ENCODE measurements around the gene S100A1. TPM values are rescaled to one million over a fixed set of nuclear protein-coding genes. Genes with fewer than 3 reads are reported as not detected.
A peak's percentile ranks its signal among the peaks of the same experiment; 100 is the strongest.

The S100A1 gene
- total and polyA plus RNA-seq, 2 of the 13 experiments (the other 11 are each of a cell fraction or from before 2014, with no cell fraction given), result 120 to 251 TPM

DNA sequence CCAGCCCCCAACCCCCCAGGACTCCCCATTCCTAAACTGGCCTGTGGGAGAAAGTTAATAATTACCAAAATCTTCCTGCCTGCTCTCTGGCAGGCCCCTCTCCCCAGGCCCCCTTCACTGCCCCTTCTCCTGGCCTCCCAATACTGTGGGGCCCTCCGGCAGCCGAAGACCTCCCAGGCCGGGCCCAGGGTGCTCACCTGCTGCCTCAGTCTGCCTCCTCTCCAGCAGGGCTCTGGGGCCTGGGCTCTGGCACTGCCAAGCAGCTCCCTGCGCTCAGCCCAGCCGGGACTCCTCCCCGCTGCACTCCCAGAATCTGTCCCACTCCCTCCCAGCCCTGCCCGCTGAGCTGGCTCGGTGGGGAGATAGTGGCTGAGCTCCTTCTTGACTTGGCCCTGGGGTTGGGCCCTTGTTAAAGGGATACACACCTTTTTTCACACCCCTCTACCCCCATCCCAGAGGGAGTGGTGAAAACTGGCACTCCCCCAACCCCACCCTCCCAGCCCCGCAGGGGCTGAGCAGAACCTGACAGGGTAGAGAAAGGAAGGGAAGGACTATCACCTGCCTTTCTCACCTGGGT lies 15.4 kb upstream of the S100A1 start, which contains the start of gene S100A16 (continued):
- TF ChIP-seq, protein P1, sequence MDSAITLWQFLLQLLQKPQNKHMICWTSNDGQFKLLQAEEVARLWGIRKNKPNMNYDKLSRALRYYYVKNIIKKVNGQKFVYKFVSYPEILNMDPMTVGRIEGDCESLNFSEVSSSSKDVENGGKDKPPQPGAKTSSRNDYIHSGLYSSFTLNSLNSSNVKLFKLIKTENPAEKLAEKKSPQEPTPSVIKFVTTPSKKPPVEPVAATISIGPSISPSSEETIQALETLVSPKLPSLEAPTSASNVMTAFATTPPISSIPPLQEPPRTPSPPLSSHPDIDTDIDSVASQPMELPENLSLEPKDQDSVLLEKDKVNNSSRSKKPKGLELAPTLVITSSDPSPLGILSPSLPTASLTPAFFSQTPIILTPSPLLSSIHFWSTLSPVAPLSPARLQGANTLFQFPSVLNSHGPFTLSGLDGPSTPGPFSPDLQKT (CRISPR knock-in tag; IDR thresholded peaks at IDR 0.05; ENCODE audit: borderline replicate concordance), result no peak
- TF ChIP-seq ZNF83 (CRISPR knock-in tag; IDR thresholded peaks at IDR 0.05; ENCODE audit: borderline replicate concordance) (no peak), TCF12 (IDR thresholded peaks at IDR 0.05) (no peak), TCF12 (CRISPR knock-in tag; IDR thresholded peaks at IDR 0.05) (no peak), POLR2G (IDR thresholded peaks at IDR 0.05; ENCODE audit: low read depth, low read length) (peak; percentile 79), ZNF383 (CRISPR knock-in tag; IDR thresholded peaks at IDR 0.05; ENCODE audit: borderline replicate concordance) (0 out of 2 replicates have a peak, but pooled peaks have one; percentile 72), WIZ (CRISPR knock-in tag; IDR thresholded peaks at IDR 0.05) (no peak), EZH2 (conservative IDR thresholded peaks at IDR 0.05; ENCODE audit: low read depth, low read length) (no peak), ZFP36 (IDR thresholded peaks at IDR 0.05; ENCODE audit: borderline replicate concordance, low read depth, low read length, partially characterized antibody) (no peak), ZNF768 (CRISPR knock-in tag; IDR thresholded peaks at IDR 0.05) (no peak), KAT8 (CRISPR knock-in tag; IDR thresholded peaks at IDR 0.05) (peak; percentile 48; the same call in 1 of the 2 replicates), LCORL (IDR thresholded peaks at IDR 0.05) (no peak), LCORL (CRISPR knock-in tag; IDR thresholded peaks at IDR 0.05) (peak; percentile 64; the same call in 1 of the 2 replicates), KDM2A (CRISPR knock-in tag; IDR thresholded peaks at IDR 0.05; ENCODE audit: borderline replicate concordance, low read depth) (no peak), ZNF34 (CRISPR knock-in tag; IDR thresholded peaks at IDR 0.05; ENCODE audit: borderline replicate concordance) (0 out of 2 replicates have a peak, but pooled peaks have one; percentile 70), POLR2A (IDR thresholded peaks at IDR 0.05; ENCODE audit: insufficient read depth in 1 of 2, low read depth in 2 of 2, low read length in 2 of 2) (peak; percentile 18 to 75; a peak in 2 of 4 replicates), ISL2 (CRISPR knock-in tag; IDR thresholded peaks at IDR 0.05) (peak; percentile 19; the same call in 1 of the 2 replicates), ZNF552 (CRISPR knock-in tag; IDR thresholded peaks at IDR 0.05; ENCODE audit: borderline replicate concordance) (no peak), SIX1 (CRISPR knock-in tag; IDR thresholded peaks at IDR 0.05; ENCODE audit: borderline replicate concordance) (no peak), MEF2D (CRISPR knock-in tag; IDR thresholded peaks at IDR 0.05) (0 out of 2 replicates have a peak, but pooled peaks have one; percentile 22), JARID2 (CRISPR knock-in tag; IDR thresholded peaks at IDR 0.05; ENCODE audit: insufficient replicate concordance) (no peak), U2AF2 (IDR thresholded peaks at IDR 0.05; ENCODE audit: low read depth, low read length) (no peak)
- TF ChIP-seq, protein P2, sequence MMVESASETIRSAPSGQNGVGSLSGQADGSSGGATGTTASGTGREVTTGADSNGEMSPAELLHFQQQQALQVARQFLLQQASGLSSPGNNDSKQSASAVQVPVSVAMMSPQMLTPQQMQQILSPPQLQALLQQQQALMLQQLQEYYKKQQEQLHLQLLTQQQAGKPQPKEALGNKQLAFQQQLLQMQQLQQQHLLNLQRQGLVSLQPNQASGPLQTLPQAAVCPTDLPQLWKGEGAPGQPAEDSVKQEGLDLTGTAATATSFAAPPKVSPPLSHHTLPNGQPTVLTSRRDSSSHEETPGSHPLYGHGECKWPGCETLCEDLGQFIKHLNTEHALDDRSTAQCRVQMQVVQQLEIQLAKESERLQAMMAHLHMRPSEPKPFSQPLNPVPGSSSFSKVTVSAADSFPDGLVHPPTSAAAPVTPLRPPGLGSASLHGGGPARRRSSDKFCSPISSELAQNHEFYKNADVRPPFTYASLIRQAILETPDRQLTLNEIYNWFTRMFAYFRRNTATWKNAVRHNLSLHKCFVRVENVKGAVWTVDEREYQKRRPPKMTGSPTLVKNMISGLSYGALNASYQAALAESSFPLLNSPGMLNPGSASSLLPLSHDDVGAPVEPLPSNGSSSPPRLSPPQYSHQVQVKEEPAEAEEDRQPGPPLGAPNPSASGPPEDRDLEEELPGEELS (CRISPR knock-in tag; IDR thresholded peaks at IDR 0.05), result no peak; the same call in 1 of the 2 replicates
- TF ChIP-seq, protein P3, sequence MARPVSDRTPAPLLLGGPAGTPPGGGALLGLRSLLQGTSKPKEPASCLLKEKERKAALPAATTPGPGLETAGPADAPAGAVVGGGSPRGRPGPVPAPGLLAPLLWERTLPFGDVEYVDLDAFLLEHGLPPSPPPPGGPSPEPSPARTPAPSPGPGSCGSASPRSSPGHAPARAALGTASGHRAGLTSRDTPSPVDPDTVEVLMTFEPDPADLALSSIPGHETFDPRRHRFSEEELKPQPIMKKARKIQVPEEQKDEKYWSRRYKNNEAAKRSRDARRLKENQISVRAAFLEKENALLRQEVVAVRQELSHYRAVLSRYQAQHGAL (CRISPR knock-in tag; IDR thresholded peaks at IDR 0.05; ENCODE audit: not compliant biosample characterization), result no peak
- TF ChIP-seq, protein P4, sequence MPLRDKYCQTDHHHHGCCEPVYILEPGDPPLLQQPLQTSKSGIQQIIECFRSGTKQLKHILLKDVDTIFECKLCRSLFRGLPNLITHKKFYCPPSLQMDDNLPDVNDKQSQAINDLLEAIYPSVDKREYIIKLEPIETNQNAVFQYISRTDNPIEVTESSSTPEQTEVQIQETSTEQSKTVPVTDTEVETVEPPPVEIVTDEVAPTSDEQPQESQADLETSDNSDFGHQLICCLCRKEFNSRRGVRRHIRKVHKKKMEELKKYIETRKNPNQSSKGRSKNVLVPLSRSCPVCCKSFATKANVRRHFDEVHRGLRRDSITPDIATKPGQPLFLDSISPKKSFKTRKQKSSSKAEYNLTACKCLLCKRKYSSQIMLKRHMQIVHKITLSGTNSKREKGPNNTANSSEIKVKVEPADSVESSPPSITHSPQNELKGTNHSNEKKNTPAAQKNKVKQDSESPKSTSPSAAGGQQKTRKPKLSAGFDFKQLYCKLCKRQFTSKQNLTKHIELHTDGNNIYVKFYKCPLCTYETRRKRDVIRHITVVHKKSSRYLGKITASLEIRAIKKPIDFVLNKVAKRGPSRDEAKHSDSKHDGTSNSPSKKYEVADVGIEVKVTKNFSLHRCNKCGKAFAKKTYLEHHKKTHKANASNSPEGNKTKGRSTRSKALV (CRISPR knock-in tag; IDR thresholded peaks at IDR 0.05), result 0 out of 2 replicates have a peak, but pooled peaks have one; percentile 18
